Activated naive CD8-positive, alpha-beta T cell treated with anti-CD3 and anti-CD28 coated beads, Interleukin-2, amount 50 U/mL, for 16 hours (primary cell): ENCODE results near the gene IL2RA.
"Not testable (repeated sequence)": the region's sequence is repeated elsewhere in the genome, so short reads cannot be mapped to it uniquely, and the experiment has no call there.

Experiments
- DNase-seq: peaks from one replicate; pipeline ENCODE4 v3.0.0-alpha.2; 2020; ENCODE audit warnings: low read depth, low spot score

Gene IL2RA

DNA sequence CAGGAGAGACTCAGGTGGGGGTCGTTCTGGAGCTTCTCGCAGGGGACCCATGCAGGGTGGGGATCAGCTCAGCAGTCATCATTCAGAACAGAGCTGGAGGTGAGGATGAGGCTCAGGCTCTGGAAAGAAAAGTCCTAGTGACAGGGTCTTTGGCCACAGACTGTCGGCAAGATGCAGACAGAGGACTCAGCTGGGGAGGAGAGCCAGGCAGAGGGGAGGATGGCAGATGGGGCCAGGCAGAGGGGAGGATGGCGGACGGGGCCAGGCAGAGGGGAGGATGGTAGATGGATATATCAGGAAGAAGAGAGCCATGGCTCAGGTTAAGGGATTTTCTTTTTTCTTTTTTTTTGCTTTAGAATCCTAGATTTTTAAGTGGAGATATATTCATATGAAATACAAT is 77.1 kb downstream of the IL2RA start:
- DNase-seq = no peak

DNA sequence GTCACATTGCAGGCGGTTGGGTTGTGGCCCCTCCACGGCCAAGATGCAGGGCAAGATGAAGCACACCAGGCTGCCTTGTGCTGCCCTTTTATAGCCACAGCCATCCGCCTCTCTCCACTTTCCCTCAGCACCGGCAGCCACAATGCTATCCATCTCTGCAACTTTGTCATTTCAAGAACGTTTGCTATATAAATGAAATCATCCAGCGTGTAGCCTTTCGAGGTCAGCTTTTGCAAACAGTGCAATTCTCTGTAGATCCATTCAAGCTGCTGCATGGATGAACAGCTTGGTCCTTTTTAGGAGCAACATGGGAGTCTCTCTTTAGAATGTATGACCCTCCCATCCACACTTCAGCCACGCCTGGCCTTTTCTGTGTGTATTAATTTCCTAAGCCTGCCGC is 78.4 kb downstream of the IL2RA start:
- no peak for DNase-seq

DNA sequence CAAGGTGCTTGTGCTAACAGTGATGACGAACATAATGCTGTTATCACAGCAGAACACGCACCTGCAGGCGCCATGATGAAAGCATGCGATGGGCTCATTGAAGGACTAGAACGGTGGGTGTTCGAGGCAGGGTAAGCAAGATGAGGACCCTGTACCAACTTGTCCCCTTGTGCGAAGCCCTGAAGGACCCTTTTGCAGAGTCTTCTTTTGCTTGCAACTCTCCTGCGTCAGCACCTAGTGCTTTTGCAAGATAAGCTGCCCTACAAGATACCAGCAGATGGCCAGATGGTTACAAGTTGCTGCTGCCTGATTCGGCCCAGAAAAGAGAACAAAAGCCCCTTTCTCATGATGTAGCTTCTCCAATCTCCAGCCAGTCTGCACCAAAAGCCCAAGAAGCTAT is 80.6 kb downstream of the IL2RA start:
- DNase-seq = no peak

DNA sequence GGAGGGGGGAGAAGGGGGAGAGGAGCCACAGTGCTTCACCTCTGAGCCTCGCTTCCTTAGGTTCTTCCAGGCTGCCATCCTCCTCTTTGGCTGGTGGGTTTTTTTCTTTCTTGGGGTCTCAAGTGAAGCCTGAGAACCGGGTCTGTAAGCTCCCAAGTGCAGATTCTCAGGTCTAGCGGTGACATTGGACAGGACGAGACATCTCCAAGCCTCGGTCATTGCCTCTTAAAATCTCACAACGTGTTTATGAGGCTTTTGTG is 84.0 kb downstream of the IL2RA start:
- DNase-seq = no peak

DNA sequence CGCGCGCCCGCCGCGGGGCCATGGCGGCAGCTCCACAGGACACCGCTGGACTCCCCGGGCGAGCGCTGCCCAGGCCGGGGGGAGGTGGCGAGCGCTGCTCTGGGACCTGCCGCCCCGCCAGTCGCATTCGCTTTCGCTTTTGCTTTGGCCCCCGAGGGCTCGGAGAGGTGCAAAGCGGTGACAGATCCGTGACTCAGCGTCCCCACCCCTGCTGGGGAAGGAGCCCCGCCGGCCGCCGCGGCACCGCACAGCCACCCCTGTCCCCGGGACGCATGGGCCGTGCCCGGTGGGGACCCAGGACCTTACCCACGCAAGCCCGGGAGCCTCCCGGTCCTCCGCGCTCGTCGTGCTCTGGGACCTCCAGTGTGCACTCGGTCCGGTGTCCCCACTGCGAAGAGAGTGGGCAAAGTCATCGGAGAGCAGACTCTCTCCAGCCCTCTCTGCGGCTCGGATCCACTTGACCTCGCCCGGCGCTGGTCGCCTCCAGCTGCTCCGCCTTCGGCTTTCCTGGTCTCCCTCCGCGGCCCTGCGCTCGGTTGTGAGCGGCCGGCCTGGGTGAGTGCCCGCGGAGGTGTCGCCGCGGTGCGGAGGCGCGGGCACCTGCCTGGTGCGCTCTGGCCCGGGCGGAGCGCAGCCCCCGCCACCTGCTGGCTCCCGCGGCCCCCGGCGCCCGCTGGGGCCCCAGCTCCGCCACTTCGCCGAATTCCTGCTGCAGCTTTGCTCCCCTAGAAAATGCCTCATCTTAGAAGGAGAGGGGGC is 84.5 kb downstream of the IL2RA start, which contains the start of gene IL15RA:
IL15RA (minus strand) TSS at position 73 of the 759 bp plus-strand sequence; CDS start at position 22, 51 bp downstream.
- peak; percentile 80 for DNase-seq

DNA sequence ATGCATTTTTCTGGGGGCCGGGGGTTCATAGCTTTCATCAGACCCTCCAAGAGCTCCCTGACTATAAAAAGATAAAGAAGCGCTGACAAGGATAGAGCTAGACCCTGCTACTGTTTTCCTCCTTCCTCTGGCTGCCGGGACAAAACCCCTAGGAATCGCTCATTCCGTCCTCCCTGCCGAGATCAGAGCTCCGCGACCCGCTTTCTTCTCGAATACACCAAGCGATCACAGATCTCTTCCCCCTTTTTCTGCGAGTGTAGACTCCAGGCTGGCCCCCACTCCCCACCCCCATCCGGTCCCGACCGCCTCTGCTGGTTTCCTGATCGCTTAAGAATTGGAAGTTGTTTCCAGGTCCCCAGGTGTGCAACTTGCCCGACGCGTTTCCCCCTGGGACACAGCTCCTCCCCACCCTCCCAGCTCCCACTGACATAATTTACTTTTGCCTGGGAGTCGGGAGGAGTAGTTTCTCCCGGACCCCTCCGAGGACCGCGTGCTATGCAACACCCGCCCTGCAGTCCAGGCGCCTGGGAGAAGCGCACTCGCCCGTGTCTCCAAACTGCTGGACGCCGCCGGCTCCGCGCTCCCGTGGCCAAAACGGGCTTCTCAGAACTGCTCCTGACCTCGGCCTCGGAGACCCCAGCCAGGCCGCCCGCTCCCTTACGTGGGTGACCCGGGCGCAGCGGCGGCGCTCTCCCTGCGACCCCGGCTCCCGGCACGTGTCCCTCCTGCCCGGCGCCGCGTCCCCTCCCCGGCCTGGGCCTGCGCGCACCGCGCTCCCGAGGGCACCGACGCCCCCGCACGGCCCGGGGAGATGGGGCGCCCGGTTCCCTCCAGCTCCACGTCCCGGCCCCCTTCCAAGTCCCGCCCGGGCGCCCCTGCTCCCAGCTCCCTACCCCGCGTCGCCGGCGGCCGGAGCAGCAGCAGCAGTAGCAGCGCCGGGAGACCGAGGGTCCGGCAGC is 85.4 kb downstream of the IL2RA start:
- DNase-seq = peak; percentile 19

DNA sequence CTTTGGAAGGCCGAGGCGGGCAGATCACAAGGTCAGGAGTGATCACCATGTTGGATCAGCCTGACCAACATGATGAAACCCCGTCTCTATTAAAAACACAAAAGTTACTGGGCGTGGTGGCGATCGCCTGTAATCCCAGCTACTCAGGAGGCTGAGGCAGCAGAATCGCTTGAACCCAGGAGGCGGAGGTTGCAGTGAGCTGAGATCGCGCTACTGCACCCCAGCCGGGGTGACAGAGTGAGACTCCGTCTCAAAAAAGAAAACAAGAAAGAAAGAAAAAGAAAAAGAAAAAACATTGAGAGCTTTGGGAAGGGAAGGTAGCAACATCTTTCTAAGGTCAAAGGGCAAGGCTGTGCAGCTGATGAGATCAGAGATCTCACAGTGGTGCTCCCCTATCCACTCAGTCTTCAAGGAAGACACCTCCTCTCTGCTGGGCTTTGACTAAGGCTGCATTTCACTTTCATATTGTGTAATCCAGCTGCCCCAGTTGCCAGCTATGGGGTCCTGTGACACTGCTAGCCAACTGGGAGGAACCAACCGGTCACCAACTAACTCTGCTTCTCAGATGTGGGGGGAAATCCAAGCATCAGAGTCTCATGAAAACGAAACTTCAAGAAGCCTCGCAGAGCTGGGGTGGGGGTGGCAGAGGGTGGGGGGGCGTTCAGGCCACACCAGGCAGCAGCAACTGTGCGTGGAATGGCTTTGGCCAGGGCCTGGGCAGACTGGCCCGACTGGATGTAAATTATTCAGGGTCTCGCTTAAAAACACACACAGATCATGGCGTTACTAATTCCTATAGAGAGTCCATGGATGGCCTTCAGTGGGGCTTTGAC is 86.3 kb downstream of the IL2RA start:
- DNase-seq = peak; percentile 49

DNA sequence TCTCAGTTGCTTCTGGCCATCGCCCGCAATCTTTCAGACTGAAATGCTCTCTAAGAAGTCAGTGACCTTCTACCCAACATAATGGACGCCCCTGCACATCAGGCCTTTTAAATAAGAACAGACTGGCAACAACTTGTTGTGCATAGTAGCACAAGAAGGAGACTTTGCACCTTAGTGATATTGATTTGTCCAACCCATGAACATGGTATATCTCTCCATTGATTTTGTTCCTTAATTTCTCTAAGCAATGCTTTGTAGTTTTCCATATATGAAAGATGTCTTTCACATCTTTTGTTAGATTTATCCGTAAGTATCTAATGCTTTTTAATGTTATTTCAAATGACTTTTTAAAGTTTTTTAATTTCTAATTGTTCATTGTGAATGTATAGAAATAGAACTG is 89.1 kb downstream of the IL2RA start:
- DNase-seq = no peak

DNA sequence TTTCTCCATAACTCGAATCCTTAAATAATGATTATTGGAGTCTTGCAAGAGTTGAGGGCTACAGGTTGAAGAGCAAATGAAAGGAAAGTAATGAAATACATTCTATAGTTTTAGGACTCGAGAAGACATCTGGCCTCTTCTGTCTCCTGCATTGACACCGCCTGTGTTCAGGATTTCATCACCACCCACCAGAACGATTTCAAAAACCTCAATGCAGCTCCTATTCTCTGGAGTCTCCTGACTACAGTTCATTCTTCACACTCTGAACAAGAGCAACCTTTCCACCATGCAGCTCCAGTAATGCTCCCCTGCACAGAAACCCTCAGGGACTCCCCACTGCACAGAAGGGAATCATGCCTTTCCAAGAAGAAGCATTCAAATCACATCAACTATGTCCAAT is 90.3 kb downstream of the IL2RA start:
- DNase-seq = no peak

DNA sequence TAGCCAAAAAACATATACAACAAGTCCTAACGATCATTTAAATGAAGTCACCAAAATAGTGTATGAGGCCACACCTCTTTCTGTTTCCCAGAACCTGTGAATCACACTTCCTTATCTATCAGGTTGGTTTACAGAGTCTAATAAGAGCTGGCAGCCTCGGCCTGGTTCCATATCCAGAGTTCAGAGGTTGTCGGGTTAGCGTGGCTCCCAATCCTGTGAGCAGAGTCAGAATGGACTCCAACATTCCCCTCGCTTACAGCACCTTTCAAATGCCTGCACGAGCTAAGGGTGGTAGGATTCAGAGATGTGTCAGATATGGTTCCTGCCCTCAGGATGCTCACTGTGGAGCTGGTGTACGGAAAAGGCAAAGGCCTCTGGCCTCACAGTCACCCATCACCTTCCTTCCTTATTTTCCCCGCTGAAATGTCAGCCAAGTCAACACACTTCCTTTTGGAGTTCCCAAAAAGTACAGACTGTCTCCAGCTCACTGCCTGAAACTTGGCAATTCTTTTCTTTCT is 90.8 kb downstream of the IL2RA start:
- DNase-seq = no peak

DNA sequence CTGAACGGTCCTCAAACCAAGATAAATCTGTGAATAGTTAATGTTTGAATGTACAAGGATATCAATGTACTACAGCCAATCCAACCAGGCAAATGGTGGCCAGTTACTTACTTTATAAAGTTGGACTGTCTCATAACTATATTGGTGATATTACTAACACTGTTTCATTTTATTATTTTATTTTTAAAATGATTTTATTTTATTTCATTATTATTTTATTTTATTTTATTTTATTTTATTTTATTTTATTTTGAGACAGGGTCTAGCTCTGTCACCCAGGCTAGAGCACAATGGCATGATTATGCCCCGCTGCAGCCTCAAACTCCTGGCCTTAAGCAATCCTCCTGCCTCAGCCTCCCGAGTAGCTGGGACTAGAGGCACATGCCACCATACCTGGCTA is 91.6 kb downstream of the IL2RA start:
- no peak for DNase-seq

DNA sequence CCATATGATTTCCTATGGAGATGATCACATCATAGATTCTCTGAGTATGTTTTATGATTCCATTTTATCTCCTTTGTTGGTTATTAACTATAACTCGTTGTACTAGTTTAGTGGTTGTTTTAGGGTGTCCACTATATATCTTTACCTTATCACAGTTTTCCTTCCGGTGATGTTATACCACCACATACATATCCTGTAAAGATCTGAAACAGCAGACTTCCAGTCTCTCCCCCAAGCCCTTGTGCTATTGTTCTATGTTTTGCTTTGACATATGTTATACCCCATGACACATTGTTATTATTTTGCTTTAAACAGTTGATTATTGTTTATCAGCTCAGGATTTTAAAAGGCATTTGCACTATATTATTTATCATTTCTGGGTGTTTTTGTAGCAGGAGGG is 92.1 kb downstream of the IL2RA start:
- DNase-seq = no peak

DNA sequence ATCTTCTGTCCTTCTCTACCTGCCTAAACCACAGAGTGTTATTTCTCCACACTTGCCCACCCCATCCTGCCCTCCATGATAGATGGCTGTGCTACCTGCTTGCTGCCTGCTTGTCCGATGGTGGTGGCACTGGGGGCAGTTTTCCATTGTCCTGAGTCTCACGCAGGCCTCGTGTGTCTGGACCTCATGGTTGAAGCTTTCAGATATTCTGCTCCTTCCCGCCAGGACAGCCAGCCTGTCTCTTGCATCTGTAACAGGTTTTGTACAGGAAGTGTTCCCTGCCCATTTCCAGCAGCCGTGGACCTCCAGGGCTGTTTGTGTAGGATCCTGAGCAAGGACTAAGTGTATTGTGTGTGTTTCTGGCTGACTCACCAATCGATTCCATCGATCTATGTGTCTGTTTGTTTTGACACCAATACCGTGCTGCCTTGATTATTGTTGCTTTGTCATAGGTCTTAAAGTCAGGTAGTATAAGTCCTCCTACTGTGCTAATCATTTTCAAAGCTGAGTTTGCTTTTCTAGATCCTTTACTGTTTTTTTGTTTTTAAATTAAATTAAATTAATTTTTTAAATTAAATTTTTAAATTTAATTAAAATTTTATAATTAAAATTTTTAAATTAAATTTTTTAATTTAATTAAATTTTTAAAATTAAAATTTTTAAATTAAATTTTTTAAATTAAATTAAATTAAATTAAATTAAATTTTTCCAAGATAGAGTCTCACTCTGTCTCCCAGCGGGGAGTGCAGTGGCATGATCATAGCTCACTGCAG is 93.3 kb downstream of the IL2RA start:
- DNase-seq = no peak

DNA sequence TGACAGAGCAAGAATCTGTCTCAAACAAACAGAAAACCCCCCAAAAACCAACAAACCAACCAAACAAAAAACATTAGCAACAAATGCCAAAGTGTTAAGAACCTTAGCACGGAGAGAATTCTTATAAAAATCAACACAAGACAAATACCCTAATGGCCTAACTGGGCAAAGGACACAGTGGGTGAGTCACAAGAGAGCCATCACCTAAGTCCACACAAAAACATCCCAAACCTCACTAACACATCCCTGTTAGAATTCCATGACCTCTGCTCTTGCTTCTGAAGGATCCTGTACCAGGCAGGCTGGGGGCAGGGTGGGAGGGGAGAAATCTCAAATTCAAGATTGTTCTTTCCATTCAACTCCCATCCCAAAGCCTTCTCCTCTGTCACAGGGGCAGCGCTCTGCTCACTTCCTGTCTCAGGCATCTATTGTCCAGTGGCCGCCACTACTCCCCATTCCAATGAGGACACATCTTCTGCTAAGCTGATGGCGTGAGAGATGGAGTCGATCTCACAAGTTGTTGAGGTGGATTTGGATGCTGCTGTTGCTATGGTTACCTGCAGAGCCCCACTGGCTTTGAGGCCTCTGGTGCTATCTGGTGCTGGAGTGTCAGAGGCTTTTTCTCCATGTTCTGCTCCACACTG is 94.0 kb downstream of the IL2RA start:
- no peak for DNase-seq

DNA sequence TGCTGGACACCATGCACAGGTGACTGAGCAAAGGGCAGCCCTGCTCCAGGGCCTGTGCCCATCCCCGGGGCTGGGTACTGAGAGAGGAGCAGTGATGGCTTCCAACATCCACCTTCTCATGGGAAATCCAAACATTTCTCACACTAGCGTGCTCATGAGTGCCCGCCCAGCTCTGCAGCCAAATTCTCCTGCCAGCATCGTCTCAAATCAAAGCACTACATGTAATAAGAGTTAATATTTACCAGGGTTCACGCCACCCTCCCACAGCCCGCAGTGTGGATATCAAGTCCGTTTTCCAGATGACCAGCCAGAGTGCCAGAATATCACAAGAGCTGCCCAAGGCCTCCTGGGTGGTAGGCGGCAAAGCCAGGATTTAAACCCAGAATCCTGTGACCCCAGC is 96.9 kb downstream of the IL2RA start:
- no peak for DNase-seq

DNA sequence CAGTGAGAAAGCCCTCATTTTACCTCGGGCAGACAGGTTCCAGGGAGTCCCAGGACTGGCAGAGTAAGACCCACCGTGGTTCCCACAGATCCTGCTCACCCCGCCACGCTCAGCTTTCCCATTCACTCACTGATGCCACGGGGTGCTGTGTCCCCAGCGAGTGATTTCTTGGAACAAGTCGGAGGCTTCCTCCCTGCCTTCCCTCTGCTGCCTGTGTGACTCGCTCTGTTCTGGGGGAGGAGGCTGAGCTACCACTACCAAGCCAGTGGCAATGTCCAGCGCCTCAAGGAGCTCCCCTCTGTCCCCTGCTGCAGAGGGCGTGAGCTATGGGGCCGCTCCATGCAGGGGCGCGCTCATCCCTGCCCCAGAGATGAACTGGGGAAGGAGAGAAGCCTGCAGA is 97.4 kb downstream of the IL2RA start:
- no peak for DNase-seq

DNA sequence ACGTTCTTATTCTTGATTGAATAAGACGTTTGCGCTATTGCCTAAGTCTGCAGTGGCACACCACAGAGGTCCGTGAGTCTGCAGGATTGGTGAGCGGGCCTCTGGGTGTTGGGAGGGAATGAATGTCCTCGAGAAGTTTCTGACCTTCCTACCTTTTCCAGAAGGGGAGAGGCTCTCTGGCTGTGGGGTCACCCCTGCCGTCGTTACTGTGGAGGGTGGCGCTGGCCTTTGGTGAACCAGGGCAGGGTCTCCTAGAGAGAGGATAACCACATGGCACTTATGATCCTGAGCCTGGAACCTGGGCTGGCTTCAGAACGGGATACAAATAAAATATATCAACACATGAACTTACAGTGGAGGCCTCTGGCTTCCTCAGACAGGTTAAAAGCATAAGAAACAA is 98.6 kb downstream of the IL2RA start:
- DNase-seq = no peak

DNA sequence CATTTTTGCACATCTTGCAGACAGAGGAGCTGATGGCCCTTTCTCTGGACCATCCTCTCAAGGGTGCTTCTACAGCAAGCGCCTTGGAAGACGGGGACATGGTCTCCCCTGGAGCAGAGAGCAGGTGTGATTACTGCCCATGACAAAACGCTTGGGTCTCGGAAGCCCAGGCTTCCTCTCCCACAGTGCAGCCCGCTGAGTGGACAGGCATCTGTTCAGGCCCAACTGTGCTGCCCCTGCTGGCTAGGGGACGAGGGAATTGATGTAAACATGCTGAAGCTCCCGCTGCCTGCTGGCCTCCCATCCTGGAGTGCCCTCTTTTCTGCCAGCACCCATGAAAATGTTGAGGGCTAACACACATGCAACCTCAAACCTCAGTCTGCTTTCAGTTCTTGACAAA is 99.1 kb downstream of the IL2RA start:
- no peak for DNase-seq

DNA sequence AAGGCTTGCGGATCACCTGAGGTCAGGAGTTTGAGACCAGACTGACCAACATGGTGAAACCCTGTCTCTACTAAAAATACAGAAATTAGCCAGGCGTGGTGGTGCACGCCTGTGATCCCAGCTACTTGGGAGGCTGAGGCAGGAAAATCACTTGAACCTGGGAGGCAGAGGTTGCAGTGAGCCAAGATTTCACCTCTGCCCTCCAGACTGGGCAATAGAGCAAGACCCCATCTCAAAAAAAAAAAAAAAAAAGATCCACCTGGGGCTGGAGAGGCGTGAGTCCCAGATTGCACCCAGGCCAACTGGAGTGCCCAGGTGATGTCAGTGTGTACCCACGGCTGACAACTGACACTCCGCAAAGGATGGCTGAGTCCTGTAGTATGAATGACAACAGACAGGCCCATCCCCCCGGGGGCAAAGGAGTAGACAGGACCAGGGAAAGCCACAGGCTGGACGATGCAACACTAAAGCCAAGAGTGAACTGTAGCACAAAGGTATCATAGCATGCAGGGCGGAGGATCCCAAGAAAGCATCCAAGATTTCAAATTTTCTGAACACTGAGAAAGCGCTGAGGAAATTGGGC is 99.7 kb downstream of the IL2RA start:
- not testable (repeated sequence) for DNase-seq

DNA sequence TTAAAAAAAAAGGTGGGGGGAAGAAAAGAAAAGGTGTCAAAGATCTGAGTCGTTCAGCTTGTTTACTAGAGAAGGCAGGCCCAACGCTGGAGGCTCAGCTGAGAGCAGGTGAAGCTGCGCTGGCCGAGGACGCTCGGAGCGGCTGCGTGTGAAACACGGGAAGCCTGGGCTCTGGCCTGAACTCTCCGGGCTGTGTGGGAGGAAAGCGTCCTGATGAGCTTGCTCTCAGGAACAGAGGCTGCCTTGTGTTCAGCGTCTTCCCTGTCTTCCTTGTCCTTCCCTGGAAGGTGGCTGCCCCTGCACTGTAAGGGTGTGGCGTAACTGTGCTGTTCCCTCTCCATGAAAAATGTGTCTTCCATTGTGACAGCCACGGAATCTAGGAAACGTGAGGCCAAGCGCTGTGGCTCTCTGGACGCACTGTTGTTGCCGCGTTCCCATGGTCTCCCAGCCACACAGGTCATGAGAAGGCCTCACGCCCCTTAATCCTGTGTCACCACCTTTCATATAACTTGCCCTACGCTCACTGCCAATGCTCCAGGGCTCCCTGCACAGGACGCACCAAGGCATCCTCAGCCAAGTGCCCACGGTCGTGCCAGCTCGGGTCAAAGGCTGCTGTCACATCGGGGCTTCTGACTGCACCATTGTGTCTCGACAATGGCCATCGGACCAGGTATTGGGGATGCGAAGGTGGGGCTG is 100.6 kb downstream of the IL2RA start:
- no peak for DNase-seq
